NCI-H460 (cell line): ENCODE results near the gene PROZ. TPM values are rescaled to one million over a fixed set of nuclear protein-coding genes. Genes with fewer than 3 reads are reported as not detected.
"Not testable (repeated sequence)": the region's sequence is repeated elsewhere in the genome, so short reads cannot be mapped to it uniquely, and the experiment has no call there.

Experiments
- DNase-seq: peaks from one replicate; pipeline ENCODE4 v3.0.0-alpha.2; 2016; ENCODE audit warnings: low read depth; ENCODE audit errors: extremely low read depth
- polyA plus RNA-seq: library from polyadenylated mRNA; depleted of rRNA; stranded (reverse); fragments of >200 nt; gene quantifications from 2 replicates; pipeline ENCODE4 v1.2.3, GENCODE V29; 2014; cell fraction: nucleus; rRNA removed
- total RNA-seq: library from RNA; depleted of rRNA; stranded (reverse); fragments of >200 nt; shearing (Covaris generic); gene quantifications from 2 replicates; pipeline ENCODE4 v1.2.3, GENCODE V29; 2014; rRNA removed

The PROZ gene
- total RNA-seq = not detected in 2 replicates
- polyA plus RNA-seq = not detected in 2 replicates

- no peak for DNase-seq
Observed at GRCh38 chr13:113157929-113158747, at the start of gene PROZ. TSS of gene PROZ (plus strand) at chr13:113158648. CDS start at chr13:113158661, 13 bp downstream.

- DNase-seq = no peak
Observed at GRCh38 chr13:113109151-113110047, 49.0 kb upstream of the PROZ start.

GRCh38 chr13:113110048-113110851 lies 48.2 kb upstream of the PROZ start:
- DNase-seq = no peak

- no peak for DNase-seq
Observed at GRCh38 chr13:113110852-113111315, 47.6 kb upstream of the PROZ start.

DNA sequence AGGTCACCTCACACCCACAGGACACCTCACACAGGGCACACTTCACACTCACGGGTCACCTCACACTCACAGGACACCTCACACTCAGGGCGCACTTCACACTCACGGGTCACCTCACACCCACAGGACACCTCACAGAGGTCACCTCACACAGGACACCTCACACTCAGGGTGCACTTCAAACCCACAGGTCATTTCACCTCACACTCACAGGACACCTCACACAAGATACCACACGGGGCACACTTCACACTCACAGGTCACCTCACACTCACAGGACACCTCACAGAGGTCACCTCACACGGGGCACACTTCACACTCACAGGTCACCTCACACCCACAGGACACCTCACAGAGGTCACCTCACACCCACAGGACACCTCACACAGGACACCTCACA lies 46.6 kb upstream of the PROZ start:
- not testable (repeated sequence) for DNase-seq

DNA sequence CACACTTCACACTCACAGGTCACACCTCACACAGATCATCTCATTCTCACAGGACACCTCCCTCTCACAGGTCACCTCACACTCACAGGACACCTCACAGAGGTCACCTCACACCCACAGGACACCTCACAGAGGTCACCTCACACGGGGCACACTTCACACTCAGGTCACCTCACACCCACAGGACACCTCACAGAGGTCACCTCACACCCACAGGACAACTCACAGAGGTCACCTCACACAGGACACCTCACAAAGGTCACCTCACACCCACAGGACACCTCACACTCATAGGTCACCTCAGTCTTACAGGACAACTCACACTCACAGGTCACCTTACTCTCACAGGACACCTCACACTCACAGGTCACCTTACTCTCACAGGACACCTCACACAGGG lies 46.0 kb upstream of the PROZ start:
- DNase-seq = not testable (repeated sequence)

DNA sequence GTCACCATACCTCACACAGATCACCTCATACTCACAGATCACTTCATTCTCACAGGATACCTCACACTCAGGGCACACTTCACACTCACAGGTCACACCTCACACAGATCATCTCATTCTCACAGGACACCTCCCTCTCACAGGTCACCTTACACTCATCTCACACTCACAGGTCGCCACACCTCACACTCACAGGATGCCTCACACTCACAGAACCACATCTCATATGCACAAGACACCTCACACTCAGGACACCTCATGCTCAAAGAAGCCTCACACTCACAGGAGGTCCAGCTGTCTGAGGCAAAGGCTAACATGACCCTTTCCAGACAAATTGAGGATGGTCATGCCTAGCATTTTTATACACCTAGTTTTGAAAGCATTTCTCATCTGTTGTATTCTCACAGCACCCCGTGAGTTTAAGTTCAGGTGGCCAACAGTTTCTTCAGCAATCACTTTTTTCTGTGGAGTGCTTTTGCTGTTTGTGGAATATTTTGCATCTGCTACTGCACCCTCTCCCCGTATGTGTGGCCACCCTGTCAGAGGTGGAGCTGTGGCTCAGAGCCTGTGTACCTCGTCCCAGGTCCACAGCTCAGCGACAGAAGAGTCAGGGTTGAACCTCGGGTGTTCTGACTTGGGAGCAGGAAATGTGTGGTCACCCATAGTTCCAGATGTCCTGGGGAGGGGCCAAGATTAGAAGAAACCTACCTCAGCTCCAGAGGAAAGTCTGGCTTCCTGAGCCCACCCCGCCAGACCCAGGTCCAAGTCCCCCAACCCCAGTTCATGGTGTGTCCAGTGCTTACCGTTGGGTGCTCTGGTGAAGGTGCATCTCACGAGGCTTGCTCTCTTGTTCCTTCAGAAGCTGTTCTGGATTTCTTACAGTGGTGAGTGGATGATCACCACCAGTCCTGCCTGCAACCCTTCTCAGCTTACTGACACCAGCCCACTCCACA lies 45.3 kb upstream of the PROZ start:
- no peak for DNase-seq

DNA sequence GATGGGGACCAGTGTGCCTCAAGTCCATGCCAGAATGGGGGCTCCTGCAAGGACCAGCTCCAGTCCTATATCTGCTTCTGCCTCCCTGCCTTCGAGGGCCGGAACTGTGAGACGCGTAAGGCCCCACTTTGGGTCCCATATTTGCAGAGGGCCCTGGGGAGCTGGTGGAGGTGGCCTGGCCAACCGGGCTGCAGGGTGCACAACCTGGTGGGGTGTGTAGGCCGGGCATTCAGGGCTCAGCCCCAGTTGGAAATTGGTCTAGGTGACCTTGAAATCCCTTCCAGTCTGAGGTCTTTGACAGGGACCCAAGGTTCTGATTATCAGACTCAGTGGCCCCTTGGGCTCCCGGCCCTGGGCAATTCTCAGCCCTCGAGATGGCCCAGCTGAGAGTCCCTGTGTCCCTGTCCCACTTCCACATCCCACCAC lies 44.6 kb upstream of the PROZ start:
- no peak for DNase-seq

GRCh38 chr13:113114511-113115362 lies 43.7 kb upstream of the PROZ start:
- DNase-seq = no peak

DNA sequence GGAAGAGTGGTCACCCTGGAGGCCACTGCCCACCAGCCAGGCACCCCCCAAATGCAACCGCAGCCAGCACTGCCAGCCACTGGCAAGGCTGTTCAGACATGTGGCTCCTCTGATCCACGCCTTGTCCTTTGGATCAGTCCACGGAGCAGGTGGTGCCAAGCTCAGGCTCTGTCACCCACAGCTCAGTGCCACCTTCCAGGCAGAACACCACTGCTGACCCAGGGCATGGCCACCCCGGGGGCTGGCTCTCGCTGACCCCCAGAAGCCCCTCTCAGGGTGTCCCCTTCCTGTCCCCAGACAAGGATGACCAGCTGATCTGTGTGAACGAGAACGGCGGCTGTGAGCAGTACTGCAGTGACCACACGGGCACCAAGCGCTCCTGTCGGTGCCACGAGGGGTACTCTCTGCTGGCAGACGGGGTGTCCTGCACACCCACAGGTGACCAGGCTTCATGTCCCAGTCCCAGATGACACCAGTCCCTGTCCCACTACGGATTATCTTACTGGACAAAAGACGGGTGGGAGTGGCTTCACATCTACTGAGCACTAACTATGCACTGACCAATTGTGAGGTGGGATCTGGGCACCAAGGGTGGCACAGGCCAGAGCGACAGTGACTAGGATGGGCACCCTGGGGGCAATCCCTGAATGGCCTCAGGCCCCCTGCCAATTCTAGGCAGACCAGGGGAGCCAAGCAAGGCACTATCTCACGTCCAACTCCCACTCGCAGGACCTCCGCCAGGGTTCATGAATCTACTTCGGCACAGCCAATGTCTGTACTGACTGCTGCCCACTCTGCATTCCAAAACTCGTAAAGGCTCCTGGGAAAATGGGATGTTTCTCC lies 42.9 kb upstream of the PROZ start:
- DNase-seq = no peak

DNA sequence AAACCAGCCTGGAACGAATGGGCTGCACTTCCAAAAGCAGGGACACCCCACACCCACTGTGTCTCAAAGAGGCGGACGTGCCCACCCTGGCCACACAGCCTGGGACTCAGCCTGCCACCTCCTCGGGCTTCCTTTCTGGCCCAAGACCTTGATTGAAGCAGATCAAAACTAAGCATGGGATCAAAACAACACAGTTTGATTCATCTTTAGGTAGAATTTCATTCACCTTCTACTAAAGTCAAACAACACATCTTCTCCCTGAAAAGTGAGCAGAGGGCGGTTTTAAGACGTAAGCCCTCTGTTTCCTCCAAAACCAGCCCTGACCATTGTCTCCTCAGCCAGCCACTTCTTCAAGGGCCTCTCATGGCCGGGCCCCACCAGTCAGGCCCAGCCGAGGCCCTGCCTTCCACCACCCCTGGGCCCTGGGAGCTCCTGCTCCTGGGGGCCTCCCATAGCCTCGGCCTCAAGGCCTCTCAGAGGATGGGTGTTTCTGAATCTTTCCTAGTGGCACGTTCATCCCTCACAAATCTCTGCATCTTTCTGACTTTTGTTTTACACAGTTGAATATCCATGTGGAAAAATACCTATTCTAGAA lies 42.1 kb upstream of the PROZ start:
- no peak for DNase-seq

DNA sequence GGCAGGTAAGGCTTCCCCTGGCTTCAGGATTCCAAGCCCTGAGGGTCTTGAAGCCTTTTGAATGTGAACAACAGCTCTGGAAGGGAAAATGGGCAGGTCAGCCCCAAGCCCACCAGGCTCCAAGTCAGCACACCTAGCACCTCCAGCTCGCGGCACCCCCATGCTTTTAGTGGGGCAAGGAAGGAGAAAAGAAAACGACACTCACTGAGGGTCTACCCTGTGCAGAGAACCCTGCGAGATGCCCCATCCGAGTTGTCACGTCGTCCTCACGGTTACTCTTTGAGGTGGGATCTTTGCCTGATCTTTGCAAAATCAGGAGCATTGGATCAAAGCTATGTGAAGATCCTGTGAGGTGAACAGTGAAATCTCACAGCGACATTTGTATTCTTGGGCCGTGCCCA lies 41.6 kb upstream of the PROZ start:
- no peak for DNase-seq

DNA sequence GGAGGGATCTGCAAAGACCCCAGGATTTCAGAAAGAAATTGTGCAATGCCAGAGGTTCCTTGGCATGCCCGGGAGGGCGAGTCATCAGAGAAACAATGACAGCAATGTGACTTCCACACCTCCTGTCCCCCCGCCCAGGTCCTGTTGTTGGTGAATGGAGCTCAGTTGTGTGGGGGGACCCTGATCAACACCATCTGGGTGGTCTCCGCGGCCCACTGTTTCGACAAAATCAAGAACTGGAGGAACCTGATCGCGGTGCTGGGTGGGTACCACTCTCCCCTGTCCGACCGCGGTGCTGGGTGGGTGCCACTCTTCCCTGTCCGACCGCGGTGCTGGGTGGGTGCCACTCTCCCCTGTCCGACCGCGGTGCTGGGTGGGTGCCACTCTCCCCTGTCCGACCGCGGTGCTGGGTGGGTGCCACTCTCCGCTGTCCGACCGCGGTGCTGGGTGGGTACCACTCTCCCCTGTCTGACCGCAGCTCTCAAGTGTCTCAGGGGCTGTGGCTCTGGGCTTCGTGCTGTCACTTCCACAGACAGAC lies 41.0 kb upstream of the PROZ start:
- no peak for DNase-seq

DNA sequence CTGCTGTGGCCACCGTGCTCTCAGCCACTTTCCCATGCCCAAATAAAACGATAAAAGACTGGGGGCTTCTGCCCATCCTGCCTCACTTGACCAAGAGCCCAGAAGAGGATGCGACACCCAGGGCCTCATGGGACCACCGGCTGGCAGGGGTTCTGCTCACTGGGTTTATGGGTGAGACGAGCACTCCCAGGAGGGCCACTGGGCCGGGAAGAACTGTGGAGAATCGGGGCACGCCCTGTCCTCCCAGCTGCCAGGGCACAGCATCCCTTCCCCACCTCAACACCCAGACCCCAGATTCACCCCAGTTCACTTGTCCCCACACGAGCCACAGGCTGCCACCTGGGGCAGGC lies 40.6 kb upstream of the PROZ start:
- DNase-seq = no peak

- DNase-seq = no peak
Observed at GRCh38 chr13:113118261-113119021, 40.0 kb upstream of the PROZ start.

- DNase-seq = no peak
Observed at GRCh38 chr13:113119166-113119821, 39.2 kb upstream of the PROZ start.
